Rectal smooth muscle tissue (tissue), 1 donor: ENCODE data around the gene PET100.

Experiments used
- H3K27ac ChIP-seq: one replicate; pipeline ENCODE4 v1.7.0; 2013; ENCODE audit warnings: low read depth, low read length, inconsistent platforms
- H3K27me3 ChIP-seq: one replicate; pipeline ENCODE4 v1.7.0; 2013; ENCODE audit warnings: low read length; ENCODE audit not compliant: control insufficient read depth, insufficient read depth
- H3K36me3 ChIP-seq: one replicate; pipeline ENCODE4 v1.7.0; 2013; ENCODE audit warnings: low read length; ENCODE audit not compliant: control insufficient read depth, insufficient read depth
- H3K4me1 ChIP-seq: one replicate; pipeline ENCODE4 v1.7.0; 2013; ENCODE audit warnings: low read length; ENCODE audit not compliant: control insufficient read depth, insufficient read depth
- H3K4me3 ChIP-seq: one replicate; pipeline ENCODE4 v1.7.0; 2013; ENCODE audit warnings: low read length
- H3K9ac ChIP-seq: one replicate; pipeline ENCODE4 v1.7.0; 2013; ENCODE audit warnings: low read length

Gene PET100

GRCh38 chr19:7617735-7618134 is 11.9 kb upstream of the PET100 start:
- Histone ChIP-seq H3K4me3 (no peak overlapping the region), H3K9ac (no peak overlapping the region), H3K36me3 (peaks cover 25% of the 10 kb centered on the region), H3K27me3 (no peaks in the 10 kb centered on the region), H3K4me1 (no peaks in the 10 kb centered on the region), H3K27ac (no peak overlapping the region)

GRCh38 chr19:7618348-7618747 is 11.2 kb upstream of the PET100 start:
- H3K4me3 ChIP-seq = no peak overlapping the region
- no peaks in the 10 kb centered on the region for H3K4me1 ChIP-seq
- H3K9ac ChIP-seq = no peak overlapping the region
- no peaks in the 10 kb centered on the region for H3K27me3 ChIP-seq
- H3K27ac ChIP-seq = no peak overlapping the region
- peaks cover 30% of the 10 kb centered on the region for H3K36me3 ChIP-seq

GRCh38 chr19:7618771-7619510 is 10.7 kb upstream of the PET100 start:
- no peak overlapping the region for H3K4me3 ChIP-seq
- no peak overlapping the region for H3K9ac ChIP-seq
- H3K27ac ChIP-seq = no peak overlapping the region
- no peaks in the 10 kb centered on the region for H3K4me1 ChIP-seq
- H3K36me3 ChIP-seq = peaks cover 33% of the 10 kb centered on the region
- H3K27me3 ChIP-seq = no peaks in the 10 kb centered on the region

GRCh38 chr19:7619671-7620441 is 9.7 kb upstream of the PET100 start:
- H3K4me3 ChIP-seq = no peak overlapping the region
- peaks cover 37% of the 10 kb centered on the region for H3K36me3 ChIP-seq
- H3K4me1 ChIP-seq = no peaks in the 10 kb centered on the region
- H3K27ac ChIP-seq = no peak overlapping the region
- H3K27me3 ChIP-seq = no peaks in the 10 kb centered on the region
- H3K9ac ChIP-seq = no peak overlapping the region

GRCh38 chr19:7620442-7621412 is 8.9 kb upstream of the PET100 start:
- no peak overlapping the region for H3K27ac ChIP-seq
- H3K9ac ChIP-seq = no peak overlapping the region
- no peaks in the 10 kb centered on the region for H3K27me3 ChIP-seq
- H3K4me3 ChIP-seq = no peak overlapping the region
- no peaks in the 10 kb centered on the region for H3K4me1 ChIP-seq
- peaks cover 37% of the 10 kb centered on the region for H3K36me3 ChIP-seq

GRCh38 chr19:7622933-7623685 is 6.5 kb upstream of the PET100 start:
- Histone ChIP-seq H3K9ac (no peak overlapping the region), H3K27ac (no peak overlapping the region), H3K27me3 (no peaks in the 10 kb centered on the region), H3K4me1 (peaks cover 3% of the 10 kb centered on the region), H3K36me3 (peaks cover 42% of the 10 kb centered on the region), H3K4me3 (no peak overlapping the region)

- H3K9ac ChIP-seq = no peak overlapping the region
- H3K4me3 ChIP-seq = no peak overlapping the region
- peaks cover 10% of the 10 kb centered on the region for H3K4me1 ChIP-seq
- peaks cover 42% of the 10 kb centered on the region for H3K36me3 ChIP-seq
- no peaks in the 10 kb centered on the region for H3K27me3 ChIP-seq
- no peak overlapping the region for H3K27ac ChIP-seq
Measured at GRCh38 chr19:7623725-7624603, 5.6 kb upstream of the PET100 start.

GRCh38 chr19:7624810-7625209 is 4.8 kb upstream of the PET100 start:
- Histone ChIP-seq H3K4me1 (peaks cover 10% of the 10 kb centered on the region), H3K36me3 (peaks cover 42% of the 10 kb centered on the region), H3K9ac (no peak overlapping the region), H3K27me3 (no peaks in the 10 kb centered on the region), H3K27ac (no peak overlapping the region), H3K4me3 (no peak overlapping the region)

GRCh38 chr19:7625763-7626372 is 3.7 kb upstream of the PET100 start:
- Histone ChIP-seq H3K4me1 (peaks cover 10% of the 10 kb centered on the region), H3K27me3 (no peaks in the 10 kb centered on the region), H3K4me3 (no peak overlapping the region), H3K36me3 (peaks cover 34% of the 10 kb centered on the region), H3K27ac (no peak overlapping the region), H3K9ac (no peak overlapping the region)

- Histone ChIP-seq H3K4me1 (peaks cover 10% of the 10 kb centered on the region), H3K27ac (no peak overlapping the region), H3K4me3 (no peak overlapping the region), H3K9ac (no peak overlapping the region), H3K36me3 (peaks cover 23% of the 10 kb centered on the region), H3K27me3 (no peaks in the 10 kb centered on the region)
Measured at GRCh38 chr19:7627166-7627565, 2.4 kb upstream of the PET100 start.
